ENCODE measurements around the gene MYO5C. TPM values are rescaled to one million over a fixed set of nuclear protein-coding genes. Genes with fewer than 3 reads are reported as not detected.

MYO5C gene
- total RNA-seq, 1 experiment from 2014 or later, result 28.2 TPM

DNA sequence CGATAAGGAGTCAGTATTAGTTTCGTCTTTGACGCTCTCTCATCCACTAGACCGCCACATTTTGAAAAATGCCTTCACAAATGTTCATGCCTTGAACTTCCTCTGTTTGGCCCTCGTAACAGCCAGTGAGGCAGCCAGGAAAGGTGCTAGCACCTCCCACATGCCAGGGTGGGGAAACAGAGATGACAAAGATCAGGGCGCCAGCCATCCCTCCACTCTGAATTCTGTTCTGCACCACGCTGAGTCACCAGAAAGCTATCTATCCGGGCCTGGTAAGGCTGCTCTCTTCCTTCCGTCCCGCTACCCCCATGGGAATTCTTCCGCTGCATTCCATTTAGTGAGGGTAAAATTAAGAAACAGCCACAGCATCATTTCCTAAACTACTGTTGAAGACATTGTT lies 151.7 kb downstream of the MYO5C start:
- TF ChIP-seq SIN3A (IDR thresholded peaks at IDR 0.05; ENCODE audit: borderline replicate concordance, insufficient read depth, low read depth, low read length) (no peak), CTCF (IDR thresholded peaks at IDR 0.05) (no peak)
- no TSS peak for BruUV-seq (replicated peaks)
- ATAC-seq, result no peak
- in situ Hi-C loops (cut with HindIII; ENCODE audit: low pct_unique_long_range_greater_than_20kb, low sequenced_read_pairs), result no loop called here
- intact Hi-C loops (cut with micrococcal nuclease; ENCODE audit: unreplicated experiment), result no loop called here
- Histone ChIP-seq H3K27me3 (ENCODE audit: control insufficient read depth, insufficient read depth, low read length) (no peaks in the 10 kb centered on the region), H3K4me3 (ENCODE audit: low read depth in 2 of 2, low read length in 2 of 2) (no peak overlapping the region), H3K9me3 (ENCODE audit: control insufficient read depth, insufficient read depth, low read depth, low read length) (no peaks in the 10 kb centered on the region), H3K27ac (ENCODE audit: low read length) (no peak overlapping the region), H3K4me1 (ENCODE audit: control insufficient read depth, insufficient read depth, low read length) (no peaks in the 10 kb centered on the region), H3K36me3 (ENCODE audit: control insufficient read depth, insufficient read depth, low read length) (0 out of 2 replicates have a peak, but pooled peaks cover 2% of the 10 kb centered on the region)
- ChIA-PET POLR2A (no interaction called here), CTCF (no interaction called here)
- no peak for DNase-seq (ENCODE audit: low read depth, low spot score)

Small RNAs within 50 kb of the gene (microRNA-seq; reads per million reads assigned to microRNA genes)
- gene MIR1266 (ENCODE audit: unreplicated experiment), result 4.1 reads per million, percentile 9 among the genes with 10 or more reads in this experiment

Other genes starting within 250 kb of the MYO5C start
- gene BCL2L10, start 183.0 kb downstream of the MYO5C start, total RNA-seq (2021; ENCODE audit: unreplicated experiment), result 0.54 TPM
- gene GNB5, start 104.4 kb downstream of the MYO5C start, total RNA-seq (2021; ENCODE audit: unreplicated experiment), result 58.7 TPM
- 61.1 TPM for gene MYO5A, start 233.1 kb upstream of the MYO5C start, total RNA-seq (2021; ENCODE audit: unreplicated experiment)

All from Panc1 (cell line).